NCI-H2196 treated with DMSO at 0.1 percent for 48 hours (cell line): ENCODE measurements around the gene EXD3.
"Not testable (repeated sequence)": the region's sequence is repeated elsewhere in the genome, so short reads cannot be mapped to it uniquely, and the experiment has no call there.

ENCODE experiments used
- DNase-seq: peaks from one replicate; lab custom pipeline; 2025; ENCODE audit not compliant: unreplicated experiment; lab: John Stamatoyannopoulos, UW

The EXD3 gene

GRCh38 chr9:137394866-137395665 is 27.9 kb downstream of the EXD3 start:
- DNase-seq = no peak

DNA sequence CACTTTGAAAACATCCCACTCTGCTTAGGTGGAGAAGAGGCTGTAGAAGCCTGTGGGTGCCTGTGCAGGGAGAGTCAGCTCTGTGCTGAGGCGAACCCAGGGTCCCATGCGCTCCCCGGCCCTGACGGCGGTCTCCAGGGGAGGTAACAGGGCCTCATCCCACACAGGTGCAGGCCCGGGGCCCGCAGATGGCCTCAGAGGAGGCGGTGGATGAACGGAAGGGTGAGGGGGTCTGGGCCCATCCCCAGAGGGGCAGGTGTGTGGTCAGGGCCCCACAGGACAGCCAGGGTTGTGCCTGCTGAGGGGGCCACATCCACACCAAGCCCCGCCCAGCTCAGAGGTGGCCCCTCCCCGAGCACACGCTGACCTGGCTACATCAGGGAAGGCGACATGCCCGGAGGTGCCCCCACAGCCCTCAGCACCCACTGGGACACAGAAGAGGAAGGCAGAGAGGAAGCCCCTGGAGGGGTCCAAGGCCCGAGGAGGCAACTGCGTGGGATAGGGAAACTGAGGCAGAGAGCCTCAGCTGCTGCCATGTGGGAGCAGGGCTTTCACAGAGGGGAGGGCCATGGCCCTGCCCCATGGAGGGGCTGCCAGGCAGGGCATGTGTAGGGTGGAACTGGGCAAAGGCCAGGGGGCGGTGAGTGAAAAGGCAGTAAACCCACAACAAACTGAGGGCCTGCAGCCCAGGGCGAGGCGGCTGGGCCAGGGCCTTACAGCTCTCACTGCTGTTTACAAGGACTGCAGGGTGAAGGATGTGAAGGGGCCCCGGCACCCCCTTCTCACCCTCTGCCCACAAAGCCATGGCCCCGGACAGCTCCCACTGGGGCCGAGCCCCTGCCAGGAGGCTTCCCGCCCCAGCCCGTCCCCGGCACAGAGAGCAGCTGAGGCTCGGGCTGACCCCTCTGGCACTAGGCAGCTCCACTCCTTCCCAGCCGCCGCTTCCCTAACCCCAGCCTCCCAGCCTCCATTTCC is 29.5 kb downstream of the EXD3 start:
- no peak for DNase-seq

DNA sequence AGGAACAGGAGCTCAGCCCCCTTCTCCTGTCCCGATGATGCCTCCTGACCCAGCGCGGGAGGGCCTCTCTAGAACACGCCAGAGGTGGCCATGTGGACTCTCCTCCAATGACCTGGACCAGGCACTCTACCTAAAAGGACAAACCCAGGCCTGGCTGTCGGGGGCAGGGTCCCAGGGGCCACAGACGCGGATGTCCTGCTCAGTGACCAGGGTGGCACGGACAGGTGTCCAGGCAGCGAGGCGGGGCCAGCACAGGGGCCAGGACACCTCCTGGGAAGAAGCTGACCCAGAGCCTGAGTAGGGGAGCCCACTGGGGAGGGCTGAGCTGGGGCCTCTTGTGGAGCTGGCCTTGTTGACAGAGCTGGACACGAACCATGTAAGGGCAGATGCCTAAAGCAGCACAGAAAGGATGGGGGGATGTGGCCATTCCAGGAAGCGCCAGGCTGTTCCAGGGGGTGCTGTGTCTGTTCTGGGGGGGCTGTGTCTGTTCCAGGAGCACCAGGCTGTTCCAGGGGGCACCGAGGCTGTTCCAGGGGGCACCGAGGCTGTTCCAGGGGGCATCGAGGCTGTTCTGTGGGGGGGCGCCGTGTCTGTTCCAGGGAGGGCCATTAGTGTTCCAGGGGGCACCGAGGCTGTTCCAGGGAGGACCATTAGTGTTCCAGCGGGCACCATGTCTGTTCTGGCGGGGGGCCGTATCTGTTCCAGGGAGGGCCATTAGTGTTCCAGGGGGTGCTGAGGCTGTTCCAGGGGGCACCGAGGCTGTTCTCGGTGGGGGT is 30.5 kb downstream of the EXD3 start:
- DNase-seq = no peak

DNA sequence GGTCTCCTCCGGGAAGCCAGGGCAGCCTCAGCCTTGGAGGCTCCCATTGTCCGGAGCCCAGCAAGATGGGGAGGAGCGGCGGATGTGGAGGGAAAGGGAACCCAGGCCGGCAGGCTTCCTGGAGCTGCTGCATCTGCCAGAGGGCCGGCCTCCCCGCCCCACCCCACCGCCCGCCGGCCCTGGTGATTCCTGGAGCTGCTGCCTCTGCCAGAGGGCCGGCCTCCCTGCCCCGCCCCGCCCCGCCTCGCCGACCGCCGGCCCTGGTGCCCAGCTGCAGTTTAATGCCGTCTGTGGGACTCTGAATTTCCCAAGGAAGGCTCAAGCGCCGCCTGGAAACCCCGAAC is 31.6 kb downstream of the EXD3 start:
- DNase-seq = no peak

DNA sequence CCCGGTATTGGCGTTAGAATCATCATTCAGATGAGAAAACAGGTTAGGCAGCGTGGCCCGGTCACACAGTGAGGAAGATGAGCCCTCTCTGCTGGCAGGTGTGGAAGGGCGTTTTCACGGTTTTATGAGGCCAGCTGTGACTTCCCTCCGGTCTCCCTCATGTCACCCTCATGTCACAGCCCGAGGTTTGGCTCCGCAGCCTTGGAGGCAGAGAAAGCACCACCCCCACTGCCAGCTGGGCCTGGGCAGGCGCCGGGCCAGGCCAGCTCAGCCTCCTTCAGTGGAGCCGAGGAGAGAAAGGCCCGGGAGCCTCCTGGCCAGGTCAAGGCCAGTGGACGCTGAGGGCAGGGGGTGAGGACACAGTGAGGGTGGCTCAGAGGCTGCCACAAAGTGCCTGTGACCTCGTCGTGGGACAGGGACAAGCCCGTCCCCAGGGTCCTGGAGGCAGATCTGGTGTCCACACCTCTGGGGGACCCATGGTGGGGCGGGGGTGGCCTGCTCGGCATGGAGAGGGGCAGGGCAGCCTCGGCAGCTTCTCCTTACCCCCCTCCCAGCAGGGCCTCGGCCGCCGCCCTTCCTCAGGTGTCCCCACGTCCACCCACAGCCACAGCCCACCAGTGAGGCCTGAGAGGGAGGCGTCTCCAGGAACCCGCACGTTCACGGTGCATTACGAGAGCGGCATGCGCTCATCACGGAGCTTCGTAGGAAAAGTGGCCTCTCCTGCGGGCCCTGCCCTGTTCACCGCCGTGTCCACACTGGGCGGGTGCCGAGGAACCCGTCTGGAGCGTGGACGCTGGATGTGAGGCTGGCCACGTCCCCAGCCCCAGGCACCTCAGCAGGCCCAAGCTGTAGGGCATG is 32.2 kb downstream of the EXD3 start:
- DNase-seq = no peak

DNA sequence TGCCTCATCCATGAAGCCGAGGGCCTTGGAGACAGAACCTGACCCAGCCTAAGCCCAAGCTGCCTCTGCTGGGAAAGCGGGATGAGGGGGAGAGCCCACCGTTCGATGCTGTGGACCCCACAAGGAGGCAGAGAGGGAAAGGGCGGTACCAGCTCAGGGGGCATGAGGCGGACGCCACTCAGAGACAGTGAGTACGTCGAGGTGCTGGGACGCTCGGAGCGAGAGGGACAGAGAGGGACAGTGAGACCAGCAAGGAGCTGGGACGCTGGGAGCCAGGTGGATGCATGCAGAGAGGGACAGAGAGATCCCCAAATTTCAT is 33.6 kb downstream of the EXD3 start:
- DNase-seq = no peak

- no peak for DNase-seq
Measured at GRCh38 chr9:137388589-137389427, 34.2 kb downstream of the EXD3 start.

GRCh38 chr9:137387891-137388560 is 34.9 kb downstream of the EXD3 start:
- no peak for DNase-seq

DNA sequence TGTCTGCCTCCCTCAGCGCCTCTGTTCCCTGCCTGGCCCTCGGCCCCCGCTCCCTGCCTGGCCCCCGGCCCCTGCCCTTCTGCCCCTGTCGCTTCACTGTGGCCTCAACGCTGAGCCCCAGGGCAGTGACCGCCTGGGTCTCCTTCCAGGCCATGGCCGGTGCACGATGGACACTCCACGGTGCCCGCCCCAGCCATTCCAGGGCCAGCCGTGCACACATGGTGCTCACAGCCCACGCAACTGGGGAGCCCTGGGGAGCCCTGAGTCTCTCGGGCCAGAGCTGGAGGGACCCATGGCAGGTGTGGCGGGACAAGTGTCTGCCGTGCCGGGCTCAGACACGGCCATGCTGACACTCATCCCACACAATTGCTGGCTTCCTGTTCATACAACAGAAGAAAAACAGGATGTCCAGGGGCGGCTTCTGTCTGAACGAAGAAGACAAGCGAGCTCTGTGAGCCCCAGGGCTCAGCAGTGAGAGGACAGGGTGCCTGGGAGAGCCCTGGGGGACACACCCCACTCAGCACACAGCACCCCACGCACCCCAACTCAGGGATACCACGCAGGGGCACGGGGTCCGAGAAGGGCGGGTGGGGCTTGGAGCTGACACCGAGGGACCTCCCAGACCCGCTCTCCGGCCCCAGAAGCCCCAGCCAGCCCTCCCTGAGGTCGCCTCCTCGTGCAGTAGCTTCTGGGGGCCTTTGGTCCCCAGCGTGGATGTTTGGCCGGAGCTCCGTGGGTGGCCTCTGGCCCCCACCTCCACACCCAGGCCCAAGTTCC is 35.7 kb downstream of the EXD3 start:
- no peak for DNase-seq

DNA sequence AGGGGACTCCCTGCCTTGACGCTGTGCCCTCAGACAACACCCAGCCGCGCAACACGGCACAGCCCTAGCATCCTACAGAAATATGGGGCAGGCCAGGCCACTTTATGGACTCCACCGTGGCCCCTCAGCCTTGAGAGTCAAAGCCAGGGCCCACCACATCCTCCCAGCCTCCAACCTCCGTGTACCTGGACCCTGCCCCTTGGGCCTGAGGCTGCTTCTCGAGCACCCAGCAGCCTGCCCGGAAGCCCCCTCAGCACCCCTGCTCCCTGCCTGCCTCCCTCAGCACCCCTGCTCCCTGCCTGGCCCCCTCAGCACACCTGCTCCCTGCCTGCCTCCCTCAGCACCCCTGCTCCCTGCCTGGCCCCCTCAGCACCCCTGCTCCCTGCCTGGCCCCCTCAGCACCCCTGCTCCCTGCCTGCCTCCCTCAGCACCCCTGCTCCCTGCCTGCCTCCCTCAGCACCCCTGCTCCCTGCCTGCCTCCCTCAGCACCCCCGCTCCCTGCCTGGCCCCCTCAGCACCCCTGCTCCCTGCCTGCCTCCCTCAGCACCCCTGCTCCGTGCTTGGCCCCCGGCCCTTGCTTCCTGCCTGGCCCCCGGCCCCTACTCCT is 36.4 kb downstream of the EXD3 start:
- DNase-seq = not testable (repeated sequence)

DNA sequence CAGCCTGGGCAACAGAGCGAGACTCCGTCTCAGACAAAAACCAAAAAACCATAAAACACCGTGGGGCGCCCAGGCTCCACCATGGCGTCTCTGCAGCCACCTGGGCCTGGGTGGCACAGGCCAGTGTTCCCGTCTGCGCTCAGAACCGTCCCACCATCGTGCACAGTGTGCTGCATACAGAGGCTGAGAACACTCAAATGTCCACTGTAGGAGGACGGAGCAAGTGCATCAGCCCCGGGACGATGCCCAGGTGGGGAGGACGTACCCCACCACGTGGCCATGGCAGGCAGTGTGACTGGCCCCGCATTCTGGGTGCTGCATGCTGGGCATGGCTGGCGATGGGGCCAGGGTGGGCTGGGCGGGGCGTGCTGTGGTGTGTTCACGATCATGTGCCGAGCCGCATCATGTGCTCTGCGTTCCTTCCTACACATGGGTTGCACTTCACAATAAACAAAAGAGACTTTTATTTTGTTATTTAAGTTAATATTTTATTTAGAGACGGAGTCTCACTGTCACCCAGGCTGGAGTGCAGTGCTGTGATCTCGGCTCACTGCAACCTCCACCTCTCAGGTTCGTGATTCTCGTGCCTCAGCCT is 37.8 kb downstream of the EXD3 start:
- DNase-seq = no peak

- no peak for DNase-seq
Measured at GRCh38 chr9:137383784-137384756, 38.9 kb downstream of the EXD3 start.

DNA sequence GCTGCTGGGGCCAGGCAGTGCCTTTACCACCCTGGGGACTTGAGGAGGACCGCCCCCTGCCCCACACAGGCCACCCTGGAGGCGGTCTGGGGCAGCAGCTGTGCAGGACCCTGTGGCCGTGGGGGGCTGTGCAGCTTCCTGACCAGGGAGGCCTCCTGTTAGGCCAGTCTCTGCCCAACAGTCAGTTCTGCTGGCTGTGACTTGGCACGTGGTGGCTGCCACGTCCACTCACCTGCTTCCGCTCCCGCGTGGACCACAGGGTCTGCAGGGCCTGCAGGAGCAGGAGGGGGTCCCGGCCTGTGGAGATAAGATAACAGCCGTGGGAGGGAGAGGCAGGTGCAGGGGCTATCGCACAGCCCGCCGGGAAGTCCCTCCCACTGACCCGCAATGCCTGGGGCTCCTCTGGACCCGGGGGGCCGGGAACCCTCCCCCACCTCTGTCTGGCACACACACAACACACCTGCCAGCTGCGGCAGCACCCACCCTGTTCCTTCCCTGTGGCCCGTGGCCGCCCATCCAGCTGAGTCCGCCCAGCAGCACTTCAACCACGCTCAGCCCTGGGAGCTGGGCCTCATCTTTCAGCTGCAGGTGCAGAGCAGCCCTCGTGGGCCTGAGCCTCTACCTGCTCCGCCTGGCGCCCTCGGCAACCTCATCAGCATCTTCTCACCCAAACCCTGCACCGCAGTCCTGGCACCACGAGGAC is 39.7 kb downstream of the EXD3 start:
- no peak for DNase-seq

DNA sequence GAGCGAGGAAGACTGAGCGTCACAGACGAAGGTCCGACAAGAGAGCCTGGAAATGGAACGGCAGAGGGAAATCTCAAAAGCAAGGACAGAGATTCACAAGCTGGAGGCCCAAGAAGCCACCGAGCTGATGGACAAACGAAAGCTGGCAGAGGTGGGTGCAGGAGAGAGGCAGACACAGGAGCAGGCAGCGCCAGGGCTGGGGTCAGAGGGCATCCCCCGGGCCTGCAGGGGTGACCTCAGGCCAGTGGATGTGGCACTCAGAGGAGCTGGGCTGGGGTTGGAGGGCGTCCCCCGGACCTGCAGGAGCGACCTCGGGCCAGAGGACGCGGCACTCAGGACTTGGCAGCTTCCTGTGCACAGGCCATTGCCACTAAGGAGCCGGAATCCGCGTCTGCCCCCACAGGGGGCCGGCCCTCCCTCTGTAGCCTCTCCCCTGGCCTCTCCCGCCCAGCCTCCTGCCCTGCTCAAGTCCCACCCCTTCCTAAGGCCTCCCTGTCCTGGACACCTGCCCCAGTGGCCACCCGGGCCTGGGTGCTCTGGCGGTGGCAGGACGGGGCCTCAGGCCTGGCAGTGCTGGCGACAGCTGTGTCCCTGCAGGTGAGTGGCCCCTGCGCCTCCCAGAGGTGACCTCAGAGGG is 40.4 kb downstream of the EXD3 start:
- DNase-seq = no peak
